GM18502 (cell line): Measurements from ENCODE around the gene CENPP.

Experiments used
- ATAC-seq: cut with Tn5 transposase; IDR thresholded peaks from one replicate; pipeline ENCODE4 v1.9.1; 2021; ENCODE audit warnings: mild to moderate bottlenecking; ENCODE audit not compliant: unreplicated experiment, poor library complexity

The CENPP gene

DNA sequence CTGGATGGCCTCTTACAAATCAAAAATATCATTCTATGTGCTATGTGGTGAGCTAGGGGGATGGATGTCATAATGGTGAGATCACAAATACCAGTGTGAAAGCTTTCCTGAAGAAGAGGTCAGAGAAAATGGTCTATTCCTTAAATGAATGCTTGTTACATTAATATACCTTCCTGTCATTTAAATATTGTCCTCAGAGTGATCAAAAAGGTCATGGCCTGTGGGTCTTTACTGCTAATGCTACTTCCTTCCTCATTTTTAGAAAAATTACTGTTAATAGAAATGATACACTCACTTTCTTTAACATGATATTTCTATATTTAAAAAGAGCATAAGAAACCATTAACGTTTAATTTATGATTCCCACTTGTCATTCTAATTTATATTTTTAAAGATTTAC lies 88.8 kb downstream of the CENPP start:
- no peak for ATAC-seq

DNA sequence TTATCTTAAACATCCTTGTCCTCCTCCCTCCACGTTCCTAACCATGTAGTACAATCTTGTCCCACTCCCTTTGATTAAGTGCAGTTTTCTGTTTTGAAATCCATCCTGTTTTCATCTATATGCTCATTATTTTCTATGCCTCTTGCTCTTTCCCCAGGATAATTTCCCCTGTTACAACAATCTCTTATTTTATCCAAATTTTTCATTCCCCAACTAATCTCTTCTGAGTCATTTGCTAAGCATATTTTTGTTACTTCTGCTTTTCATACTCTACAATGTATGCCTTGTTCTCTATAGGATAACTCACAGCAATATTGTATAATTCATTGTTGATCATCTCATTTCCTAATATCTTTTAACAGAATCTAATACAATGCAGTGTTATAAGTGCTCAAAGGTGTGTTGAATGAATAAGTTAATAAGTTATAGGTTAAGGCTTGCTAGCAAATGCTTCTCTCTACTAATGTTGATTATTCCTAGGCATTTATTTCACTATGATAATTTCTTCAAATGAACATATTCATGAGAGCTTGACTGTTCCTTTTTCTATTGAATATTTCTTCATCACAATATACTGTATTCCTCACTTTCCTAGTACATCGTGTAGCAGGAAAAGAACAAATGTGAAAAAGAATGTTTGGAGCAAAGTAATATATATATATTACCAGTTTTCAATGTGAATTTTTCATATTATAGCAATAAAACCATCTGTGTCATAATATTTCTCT lies 97.0 kb downstream of the CENPP start:
- ATAC-seq, result no peak

DNA sequence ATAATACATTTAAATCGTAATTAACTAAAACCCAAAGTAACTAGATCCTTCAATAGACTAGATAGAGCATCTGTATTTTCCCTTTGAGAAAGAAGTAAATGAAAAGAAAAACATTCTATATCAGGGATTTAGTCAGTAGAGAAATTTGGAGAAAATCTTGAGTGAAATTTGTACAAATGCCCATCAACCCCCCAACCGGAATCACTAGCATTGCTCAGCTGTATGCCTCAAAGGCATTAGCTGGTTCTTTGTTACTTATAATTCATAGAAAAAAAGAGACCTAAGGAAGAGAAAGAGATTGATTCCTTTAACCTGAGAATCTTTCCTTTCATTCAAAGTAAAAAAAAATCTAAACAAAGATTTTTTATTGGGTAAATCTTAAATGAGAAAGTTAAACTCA lies 97.9 kb downstream of the CENPP start:
- no peak for ATAC-seq

DNA sequence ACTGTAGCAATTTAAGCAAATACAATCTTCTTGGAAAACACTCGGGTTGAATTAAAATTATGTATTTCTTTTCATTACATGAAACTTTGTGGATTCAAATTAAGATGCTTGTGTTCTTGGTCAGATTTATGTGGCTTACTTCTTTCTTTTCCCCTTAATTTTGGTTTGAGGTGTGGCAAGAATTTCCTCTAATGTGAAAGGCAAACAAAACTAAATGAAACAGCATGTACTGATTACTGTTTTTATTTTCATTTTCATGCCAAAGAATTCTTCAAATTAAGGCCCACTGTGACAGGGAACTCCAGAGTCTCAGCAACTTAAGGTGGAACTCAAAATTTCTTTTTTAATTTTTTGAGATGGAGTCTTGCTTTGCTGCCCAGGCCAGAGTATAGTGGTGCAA lies 98.6 kb downstream of the CENPP start, which contains the start of gene OMD:
OMD (minus strand) TSS at position 132 of the 400 bp plus-strand sequence. CDS start 6,913 bp downstream, outside the sequence.
- no peak for ATAC-seq

DNA sequence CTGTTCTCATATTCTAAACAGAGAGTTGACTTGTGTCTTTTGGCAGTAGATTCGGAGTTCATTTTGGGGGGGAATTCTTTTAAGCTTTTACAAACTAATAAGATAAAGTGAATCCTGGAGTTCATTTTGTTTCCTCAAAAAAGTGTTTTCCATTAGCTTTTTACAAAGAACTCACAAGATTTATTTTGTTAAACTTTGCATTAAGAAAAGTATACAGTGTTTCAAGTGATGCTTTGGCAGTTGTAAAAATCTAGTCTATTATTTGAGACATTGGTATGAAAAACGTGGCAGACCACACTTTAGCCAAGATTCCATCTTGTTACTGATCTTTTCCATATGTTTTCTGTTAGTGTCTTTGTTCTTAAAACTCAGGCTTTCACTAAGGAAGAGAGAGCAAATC lies 99.7 kb downstream of the CENPP start:
- no peak for ATAC-seq

DNA sequence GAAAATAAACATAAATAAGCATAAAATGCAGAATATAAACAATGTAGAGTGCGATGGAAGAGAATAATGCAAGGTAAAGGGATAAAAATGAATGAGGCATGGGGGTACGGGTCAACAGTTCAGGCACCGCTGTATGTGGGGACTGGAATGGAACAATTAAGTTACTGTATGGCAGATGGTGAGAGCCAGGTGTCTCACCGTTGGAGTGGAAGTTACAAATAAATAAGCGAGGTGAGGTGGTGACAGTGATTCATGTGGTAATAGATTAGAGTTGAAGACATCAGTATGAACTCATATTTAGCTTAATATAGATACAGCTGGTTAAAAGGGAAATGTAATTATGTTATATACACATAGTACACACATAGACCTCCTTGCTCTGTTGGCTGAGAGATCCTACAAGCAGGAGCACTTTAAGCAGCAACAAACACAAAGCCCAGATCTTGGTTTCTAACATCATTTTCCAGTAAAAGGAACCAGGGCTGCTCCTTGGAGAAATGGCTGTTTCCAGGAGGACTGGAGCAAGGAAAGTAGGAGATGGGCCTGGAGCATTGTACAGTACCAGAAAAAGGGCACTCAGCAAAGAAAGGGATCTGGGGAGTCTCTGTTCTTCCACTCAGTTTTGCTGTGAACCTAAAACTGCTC lies 100.9 kb downstream of the CENPP start:
- no peak for ATAC-seq

DNA sequence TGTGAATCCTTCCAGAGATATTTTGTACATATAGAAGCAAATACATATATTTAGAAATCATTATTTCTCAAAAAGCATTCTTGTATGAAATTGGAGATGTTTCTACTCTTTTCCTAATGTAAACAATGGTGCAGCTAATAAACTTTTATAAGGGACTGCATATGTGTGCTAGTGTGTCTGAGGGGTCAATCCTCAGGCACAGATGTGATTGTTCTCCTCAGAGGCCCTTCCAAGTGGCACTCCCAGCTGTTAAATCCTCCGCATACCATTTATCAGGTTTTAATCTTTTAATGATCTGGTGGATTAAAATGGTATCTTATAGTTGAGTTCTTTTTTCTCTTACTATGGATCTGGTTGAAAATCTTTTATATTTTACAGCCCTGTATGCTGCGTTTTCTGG lies 104.1 kb downstream of the CENPP start:
- ATAC-seq, result no peak

DNA sequence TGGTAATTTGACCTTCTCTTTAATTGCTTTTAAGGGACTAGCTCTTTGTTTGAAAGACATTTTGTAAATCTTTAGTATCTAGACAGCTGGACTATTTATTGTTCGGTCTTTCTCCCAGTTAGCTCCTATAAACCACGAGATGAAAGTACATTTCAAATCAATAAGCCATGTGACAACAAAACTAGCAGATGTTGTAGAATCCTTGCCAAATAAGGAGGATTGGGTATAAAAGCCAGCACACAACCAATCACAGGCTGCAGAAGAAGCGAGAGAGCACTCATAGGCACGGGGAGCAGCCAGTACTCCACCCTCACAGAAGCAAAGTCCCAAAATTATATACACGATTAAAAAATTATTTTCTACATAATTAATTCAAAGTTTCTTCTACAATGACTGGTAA lies 106.6 kb downstream of the CENPP start:
- no peak for ATAC-seq

DNA sequence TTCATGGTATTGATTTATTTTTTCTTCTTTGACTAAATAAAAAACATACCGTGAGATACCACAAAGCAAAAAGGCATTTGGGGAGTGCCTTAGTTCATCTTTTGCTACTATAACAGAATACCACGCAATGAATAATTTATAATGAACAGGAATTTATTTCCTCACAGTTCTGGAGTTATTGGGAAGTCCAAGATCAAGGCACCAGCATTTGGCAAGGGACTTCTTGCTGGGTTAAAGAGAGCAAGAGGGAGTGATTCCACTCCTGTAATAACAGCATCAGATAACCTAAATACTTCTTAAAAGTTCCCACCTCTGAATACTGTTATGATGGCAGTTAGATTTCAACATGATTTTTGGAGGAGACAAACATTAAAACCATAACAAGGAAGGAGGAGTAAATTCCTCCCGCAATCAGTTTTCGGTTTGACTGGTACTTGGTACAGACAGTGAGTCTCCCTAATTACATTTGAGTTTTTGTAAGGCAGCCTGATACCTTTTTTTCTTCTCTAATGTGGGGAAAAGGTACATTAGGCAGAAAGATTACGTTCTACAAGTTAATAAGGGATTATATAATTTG lies 107.3 kb downstream of the CENPP start:
- no peak for ATAC-seq

DNA sequence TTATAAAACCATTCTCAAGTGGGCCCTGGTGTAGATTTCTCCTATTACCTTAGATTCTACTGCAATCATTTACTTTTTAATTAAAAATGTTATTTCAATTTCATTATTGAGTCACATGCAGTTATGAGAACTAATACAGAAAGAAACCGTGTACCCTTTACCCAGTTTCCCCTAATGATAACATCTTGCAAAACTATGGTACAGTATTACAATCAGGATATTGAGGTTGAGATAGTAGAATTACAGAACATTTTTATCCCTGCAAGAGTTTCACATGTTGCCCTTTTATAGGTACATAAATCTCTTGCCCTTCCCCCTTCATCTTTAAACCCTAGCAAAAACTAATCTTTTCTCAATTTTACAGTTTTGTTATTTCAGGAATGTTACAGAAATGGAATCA lies 109.5 kb downstream of the CENPP start:
- no peak for ATAC-seq

DNA sequence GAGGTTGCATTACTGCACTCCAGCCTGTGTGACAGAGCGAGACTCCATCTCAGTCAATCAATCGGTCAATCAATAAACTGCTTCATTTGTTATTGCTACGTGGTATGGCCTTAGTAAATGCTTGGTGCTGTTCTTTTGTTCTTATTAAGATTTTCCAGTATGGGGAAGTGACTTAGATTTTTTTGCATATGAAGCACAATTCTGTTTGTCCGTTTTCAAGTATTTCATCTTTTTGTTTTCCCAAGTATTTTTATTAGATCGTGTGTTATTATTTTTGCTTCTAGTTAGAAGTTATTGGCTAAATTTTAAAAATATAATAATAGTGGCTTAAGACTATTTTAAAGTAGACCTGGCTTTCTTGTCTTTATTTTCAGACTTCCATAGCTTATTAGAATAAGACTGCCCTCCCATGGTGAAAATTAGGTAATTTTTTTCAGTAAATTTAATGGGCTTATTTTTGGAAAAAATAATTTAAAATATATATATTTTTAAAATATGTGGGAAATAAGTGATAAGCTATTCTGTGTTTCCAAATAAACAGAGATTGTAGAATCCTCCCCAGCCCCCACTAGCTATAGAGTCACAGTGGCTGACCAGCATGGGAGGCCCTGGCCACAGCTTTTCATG lies 113.3 kb downstream of the CENPP start:
- no peak for ATAC-seq

DNA sequence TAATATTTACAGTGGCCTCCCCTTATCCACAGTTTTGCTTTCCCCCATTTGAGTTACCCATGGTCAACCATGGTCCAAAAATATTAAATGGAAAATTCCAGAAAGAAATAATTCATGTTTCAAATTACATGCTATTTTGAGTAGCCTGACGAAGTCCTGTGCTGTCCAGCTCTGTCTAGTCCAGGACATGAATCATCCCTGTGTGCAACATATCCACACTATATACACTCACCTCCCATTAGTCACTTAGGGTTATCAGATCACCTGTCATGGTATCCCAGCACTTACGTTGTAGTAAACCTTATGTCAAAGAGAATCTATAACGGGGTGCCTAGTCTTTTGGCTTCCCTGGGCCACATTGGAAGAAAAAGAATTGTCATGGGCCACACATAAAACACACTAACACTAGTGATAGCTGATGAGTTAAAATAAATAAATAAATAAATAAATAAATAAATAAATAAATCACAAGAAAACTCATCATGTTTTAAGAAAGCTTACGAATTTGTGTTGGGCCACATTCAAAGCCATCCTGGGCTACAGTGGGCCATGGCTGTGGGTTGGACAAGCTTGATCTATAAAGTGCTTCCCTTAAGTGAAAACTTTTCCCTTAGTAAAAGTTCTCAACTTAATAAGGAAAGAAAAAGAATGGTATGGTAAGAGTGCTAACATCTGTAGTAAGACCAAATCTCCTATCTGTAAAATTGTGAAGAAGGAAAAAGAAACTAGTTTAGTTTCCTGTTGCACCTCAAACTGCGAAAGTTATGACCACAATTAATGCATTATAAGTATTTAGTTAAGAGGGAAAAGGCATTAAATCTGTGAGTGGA lies 114.4 kb downstream of the CENPP start:
- no peak for ATAC-seq

DNA sequence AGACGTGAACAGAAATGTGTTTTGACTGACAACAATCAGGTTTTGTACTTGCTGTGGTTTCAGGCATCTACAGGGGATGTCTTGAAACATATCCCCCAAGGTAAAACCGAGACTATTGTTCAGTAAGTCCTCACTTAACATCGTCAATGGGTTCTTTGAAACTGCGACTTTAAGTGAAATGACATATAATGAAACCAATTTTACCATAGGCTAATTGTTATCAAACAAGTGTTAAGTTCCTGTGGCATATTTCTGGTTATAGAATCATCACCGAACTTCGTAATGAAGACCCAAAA lies 114.9 kb downstream of the CENPP start:
- no peak for ATAC-seq

DNA sequence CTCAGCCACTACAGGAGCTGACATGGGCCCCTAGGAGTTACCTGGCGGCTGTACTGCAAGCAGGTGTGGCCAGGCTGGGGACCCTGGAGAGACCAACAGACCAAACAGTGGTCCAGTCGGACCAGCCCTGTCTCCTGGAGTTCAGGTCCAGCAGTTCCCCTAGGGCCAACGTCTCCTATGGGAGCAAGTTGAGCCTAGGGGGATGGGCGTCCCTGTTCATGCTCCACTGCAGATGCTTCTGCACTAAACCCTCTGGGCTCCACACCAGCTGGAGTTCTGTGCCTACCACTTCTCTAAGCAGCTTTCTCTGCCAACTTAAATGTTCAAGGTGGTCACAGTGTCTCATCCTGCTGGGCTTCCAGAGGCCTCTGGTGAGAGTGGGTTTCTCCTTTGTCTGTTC lies 119.1 kb downstream of the CENPP start:
- ATAC-seq, result no peak

DNA sequence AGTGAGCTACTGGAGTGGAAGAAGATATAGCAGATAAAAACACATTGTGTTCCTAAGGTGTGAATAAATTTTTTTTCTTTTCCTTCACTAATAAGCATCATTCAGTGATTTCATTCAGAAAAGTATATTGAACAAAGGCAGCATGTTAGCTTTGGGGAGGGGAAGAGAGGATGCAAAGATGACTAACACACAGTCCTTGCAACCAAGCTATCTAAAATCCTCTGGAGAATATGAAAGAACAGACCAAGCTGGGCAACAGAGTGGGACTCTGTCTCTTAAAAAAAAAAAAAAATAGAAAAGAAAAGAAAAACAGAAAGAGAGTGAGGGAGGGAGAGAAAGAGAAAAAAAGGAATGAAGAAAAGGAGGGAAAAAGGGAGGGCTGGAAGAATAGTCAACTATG lies 120.8 kb downstream of the CENPP start:
- no peak for ATAC-seq

DNA sequence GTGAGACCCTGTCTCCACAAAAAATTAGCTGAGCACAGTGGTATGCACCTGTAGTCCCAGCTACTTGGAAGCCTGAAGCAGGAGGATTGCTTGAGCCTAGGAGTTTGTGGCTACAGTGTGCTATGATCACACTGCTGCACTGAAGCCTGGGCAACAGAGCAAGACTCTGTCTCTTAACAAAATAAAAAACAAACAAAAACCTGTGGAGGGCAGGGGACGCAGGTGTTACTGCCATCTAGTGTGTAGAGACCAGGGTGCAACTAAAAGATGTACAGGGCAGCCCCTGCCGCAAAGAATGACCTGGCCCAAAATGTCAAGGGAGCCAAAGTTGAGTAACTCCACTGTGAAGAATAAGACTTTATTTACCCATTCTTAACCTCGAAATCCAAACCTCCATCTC lies 129.5 kb downstream of the CENPP start:
- no peak for ATAC-seq

DNA sequence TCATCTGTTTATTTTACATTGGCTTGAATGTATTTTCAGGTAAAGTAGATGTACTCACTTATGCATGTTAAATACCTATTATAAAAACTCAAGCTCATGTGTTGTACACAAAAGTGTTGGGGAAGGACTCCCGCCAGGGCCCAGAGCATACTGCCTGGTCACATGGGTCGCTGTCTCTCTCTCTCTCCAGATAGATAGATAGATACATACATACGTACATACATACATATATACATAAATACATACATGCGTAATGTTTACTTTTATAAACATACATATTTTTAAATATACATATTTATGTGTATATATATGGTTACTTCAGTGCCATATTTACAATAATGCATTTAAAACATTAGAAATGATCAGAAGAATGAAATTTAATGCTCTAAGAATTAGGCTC lies 131.8 kb downstream of the CENPP start:
- no peak for ATAC-seq

DNA sequence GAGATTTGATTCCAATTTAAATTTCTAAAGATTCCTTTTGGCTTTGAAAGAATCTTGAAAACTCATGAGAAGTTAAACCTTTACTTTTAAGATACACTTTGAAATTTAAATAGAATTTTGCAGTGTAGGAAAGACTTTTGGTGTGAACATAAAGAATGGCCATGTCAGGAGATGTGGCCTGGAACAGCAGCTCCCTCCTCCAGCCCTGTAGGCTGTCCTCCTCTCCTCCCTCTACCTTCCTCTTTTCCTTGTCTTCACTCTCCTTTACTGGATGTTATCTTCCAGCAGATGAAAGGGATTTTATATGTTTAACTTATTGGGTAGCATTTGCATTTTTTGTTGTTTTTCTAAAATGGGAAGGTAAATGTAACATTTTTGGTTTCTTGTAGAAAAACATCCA lies 137.6 kb downstream of the CENPP start:
- ATAC-seq, result no peak

DNA sequence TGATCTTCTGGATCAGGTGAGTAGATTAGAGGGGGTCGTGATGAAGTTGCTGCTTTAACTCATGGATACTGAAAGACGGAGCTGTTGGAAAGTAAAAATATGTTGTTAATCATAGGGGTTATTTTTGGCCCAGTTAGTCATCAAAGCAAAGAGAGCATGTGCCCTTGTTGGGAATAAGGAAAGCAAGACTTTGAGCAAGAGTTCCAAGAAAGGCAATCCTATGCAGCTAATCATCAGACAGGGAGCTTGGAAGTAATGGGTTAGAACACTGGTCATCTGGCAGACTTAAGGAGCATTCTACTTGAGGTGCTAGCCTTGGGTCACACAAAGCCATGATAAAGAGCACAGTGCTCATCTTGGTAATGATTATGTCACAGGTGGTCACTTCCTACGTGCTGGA lies 138.2 kb downstream of the CENPP start:
- no peak for ATAC-seq

DNA sequence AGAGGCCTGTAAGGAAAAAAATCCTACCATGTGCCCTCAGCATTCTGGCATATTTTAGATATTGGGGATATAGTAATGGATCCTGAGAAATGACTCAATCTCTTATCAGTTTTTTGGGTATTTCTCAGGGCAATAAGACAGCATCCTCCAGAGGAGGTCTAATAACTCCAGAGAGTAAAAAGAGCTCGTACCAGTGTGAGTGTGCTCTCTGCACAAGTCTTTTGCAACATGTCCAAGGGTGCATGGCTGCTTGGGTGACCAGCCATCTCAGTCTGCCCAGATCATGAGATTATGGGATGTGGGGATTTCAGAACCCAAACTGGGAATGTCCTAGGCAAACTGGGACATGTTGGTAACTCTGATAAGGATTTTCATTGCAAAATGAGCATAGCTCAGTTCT lies 141.3 kb downstream of the CENPP start:
- no peak for ATAC-seq

DNA sequence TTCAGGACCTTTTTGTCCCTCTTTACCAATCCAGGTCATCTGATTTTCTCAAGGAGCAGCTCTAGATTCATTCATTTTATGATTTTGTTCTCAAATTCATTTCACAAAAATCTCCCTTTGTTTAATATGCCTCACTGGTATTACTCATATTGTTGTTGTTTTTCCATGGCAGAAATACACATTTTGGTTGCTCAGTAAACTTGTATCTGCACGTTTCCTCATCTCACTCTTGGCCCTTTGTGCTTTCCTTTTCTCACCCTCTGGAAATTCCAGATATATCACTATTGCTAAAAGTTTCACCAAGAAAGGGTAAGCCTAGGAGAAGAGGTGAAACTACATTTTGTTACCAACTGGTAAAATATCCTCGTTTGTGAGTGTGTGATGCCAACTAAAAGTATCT lies 141.8 kb downstream of the CENPP start:
- ATAC-seq, result no peak
